Esophagus squamous epithelium (tissue), 4 donors: ENCODE data around the gene PRLH.

ENCODE experiments used
- POLR2A ChIP-seq, 4 donors: fragments of 450-650 bp; IDR thresholded peaks; one replicate each; pipeline ENCODE4 v1.6.1; 2017; ENCODE audit warnings: antibody characterized with exemption in 4 of 4, mild to moderate bottlenecking in 4 of 4, moderate library complexity in 3 of 4
- TF ChIP-seq, protein P1 (sequence below), 6 experiments: fragments of 450-650 bp in 4 of 6; fragments of 200-600 bp in 2 of 6; sonication (generic) in 2 of 6; IDR thresholded peaks; one replicate each; pipeline ENCODE4 v1.5.1; 2016 to 2019; ENCODE audit warnings: antibody characterized with exemption in 6 of 6, mild to moderate bottlenecking in 4 of 6, moderate library complexity in 4 of 6

GRCh38 chr2:237590272-237591140 is 24.1 kb downstream of the PRLH start, which contains the start of gene RAB17:
- TF ChIP-seq, protein P1, sequence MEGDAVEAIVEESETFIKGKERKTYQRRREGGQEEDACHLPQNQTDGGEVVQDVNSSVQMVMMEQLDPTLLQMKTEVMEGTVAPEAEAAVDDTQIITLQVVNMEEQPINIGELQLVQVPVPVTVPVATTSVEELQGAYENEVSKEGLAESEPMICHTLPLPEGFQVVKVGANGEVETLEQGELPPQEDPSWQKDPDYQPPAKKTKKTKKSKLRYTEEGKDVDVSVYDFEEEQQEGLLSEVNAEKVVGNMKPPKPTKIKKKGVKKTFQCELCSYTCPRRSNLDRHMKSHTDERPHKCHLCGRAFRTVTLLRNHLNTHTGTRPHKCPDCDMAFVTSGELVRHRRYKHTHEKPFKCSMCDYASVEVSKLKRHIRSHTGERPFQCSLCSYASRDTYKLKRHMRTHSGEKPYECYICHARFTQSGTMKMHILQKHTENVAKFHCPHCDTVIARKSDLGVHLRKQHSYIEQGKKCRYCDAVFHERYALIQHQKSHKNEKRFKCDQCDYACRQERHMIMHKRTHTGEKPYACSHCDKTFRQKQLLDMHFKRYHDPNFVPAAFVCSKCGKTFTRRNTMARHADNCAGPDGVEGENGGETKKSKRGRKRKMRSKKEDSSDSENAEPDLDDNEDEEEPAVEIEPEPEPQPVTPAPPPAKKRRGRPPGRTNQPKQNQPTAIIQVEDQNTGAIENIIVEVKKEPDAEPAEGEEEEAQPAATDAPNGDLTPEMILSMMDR (IDR thresholded peaks at IDR 0.05), result no peak
- no peak for TF ChIP-seq POLR2A (IDR thresholded peaks at IDR 0.05)
